ENCODE data around the gene CDX2. TPM values are rescaled to one million over a fixed set of nuclear protein-coding genes. Genes with fewer than 3 reads are reported as not detected.

CDX2 gene
- total and polyA plus RNA-seq, 8 donors: 2.8 to 6.9 (median 4.8) TPM

DNA sequence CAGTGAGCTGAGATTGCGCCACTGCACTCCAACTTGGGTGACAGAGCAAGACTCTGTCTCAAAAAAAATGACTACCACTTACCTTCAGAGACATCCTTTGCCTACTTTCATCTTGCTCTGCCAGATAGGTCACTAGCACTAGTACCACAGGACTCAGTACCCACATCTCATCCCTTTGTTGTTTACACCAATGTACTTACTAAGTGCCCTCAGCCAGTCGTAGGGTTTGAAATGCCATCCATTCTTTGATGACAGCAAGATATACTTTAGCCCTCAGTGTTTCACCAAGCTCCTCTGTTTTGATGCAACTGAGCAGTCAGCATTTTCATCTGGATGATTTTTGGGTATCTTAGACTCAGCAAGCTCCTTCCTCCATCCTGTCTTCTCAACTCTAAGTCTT lies 13.2 kb upstream of the CDX2 start:
- WGBS, 2 donors: 56 to 66% methylated on average over 2 of the region's 2 CpGs
- ATAC-seq (no peak), DNase-seq (no peak), FAIRE-seq (no peak)
- no peaks in the 10 kb centered on the region for H3K36me3 ChIP-seq
- no peak overlapping the region for H3K4me3 ChIP-seq
- H3K4me1 ChIP-seq: peaks cover 0 to 6% (median 4%) of the 10 kb centered on the region in 3 donors
- peaks cover 0 to 14% (median 9%) of the 10 kb centered on the region in 4 donors for H3K27me3 ChIP-seq
- intact Hi-C loops (cut with DNase I): loop anchor here in 2 of 3 donors (10.0 kb wide), 1 partner anchor 618 kb away; no protein-coding TSS in a partner anchor
- H3K9me3 ChIP-seq: no peaks in the 10 kb centered on the region
- TF ChIP-seq, protein P1, sequence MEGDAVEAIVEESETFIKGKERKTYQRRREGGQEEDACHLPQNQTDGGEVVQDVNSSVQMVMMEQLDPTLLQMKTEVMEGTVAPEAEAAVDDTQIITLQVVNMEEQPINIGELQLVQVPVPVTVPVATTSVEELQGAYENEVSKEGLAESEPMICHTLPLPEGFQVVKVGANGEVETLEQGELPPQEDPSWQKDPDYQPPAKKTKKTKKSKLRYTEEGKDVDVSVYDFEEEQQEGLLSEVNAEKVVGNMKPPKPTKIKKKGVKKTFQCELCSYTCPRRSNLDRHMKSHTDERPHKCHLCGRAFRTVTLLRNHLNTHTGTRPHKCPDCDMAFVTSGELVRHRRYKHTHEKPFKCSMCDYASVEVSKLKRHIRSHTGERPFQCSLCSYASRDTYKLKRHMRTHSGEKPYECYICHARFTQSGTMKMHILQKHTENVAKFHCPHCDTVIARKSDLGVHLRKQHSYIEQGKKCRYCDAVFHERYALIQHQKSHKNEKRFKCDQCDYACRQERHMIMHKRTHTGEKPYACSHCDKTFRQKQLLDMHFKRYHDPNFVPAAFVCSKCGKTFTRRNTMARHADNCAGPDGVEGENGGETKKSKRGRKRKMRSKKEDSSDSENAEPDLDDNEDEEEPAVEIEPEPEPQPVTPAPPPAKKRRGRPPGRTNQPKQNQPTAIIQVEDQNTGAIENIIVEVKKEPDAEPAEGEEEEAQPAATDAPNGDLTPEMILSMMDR (IDR thresholded peaks at IDR 0.05): no peak
- no peak overlapping the region for H3K27ac ChIP-seq

DNA sequence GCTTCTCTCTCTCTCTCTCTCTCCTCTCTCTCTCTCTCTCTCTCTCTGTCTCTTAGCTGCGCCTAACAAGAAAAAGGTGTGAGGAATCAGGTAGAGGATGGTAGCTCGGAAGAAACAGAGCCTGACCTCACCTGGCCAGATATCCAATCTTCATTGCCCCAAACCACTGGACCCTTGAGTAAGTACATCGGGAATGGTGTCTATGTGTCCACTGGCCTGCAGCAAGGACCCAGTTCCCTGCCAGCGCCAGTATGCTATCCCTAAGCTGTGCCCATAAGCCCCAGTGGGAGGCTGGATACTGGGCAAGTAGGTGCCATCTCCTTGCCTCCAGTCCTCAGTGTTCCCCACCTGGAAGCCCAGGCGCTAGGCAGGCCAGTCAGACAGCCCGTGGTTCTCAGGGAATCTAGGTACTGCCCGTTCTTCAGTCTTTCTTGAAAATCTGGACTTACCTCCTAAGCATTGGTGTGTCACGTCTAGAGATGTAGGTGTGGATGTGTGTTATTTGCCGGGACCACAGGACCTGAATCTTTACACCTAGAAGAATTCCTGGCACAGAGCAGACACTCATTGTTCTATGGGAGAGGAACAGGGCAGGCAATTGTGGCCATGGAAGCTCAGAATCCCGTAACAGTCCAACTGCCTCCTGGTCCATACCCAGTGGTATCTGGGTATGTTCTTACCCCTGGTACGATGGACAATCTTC lies 12.0 kb upstream of the CDX2 start:
- intact Hi-C loops (cut with DNase I): loop anchor here in 2 of 3 donors (10.0 kb wide), 1 partner anchor 616 kb away; no protein-coding TSS in a partner anchor
- Histone ChIP-seq H3K9me3 (no peaks in the 10 kb centered on the region), H3K4me1 (peaks cover 0 to 6% (median 4%) of the 10 kb centered on the region in 3 donors), H3K27ac (no peak overlapping the region), H3K36me3 (no peaks in the 10 kb centered on the region), H3K4me3 (no peak overlapping the region), H3K27me3 (peaks cover 0 to 14% (median 12%) of the 10 kb centered on the region in 4 donors)
- no peak for ATAC-seq
- peak in 1 of 6 donors; percentile 37 for DNase-seq
- TF ChIP-seq, protein P1 (IDR thresholded peaks at IDR 0.05): no peak
- FAIRE-seq: no peak
- WGBS, 2 donors: 42 to 44% methylated on average over 11 of the region's 11 CpGs

DNA sequence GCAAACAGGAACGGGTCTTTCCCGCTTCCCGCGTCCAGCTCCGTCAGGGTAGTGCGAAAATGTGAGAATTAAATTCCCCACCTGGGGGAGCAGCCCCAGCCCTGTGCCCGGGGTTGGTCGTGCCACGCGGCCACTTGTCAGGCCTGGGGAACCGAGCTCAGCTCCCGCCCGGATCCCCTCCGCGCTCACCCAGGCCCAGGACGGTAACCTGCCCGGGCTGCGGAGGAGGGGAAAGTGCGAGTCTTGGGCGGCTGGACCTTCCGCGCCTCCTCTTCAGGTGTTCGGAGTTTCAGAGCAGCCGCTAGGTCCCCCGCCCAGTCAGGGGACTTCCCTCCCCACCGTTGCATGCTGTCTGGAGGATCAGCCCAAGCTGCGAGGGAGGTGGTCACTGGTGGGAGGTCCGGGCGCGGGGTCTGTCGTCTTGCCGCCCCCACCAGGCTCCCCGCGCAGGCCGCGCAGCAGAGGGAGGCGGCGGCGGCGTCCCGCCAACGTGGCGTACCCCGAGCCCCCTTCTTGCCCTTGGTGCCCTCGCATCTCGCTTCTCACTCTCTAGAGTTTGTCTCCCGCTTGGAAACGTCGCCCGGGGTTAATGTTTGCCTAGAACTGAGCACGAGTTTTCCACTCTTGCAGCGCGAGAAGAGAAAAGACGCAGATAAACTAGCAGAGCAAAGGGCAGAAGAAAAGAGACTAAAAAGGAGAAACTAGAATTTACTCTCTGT lies 11.3 kb upstream of the CDX2 start:
- ATAC-seq: peak in 3 of 4 donors; percentile 31 to 47 (median 32)
- Histone ChIP-seq H3K4me1 (peaks cover 0 to 6% (median 4%) of the 10 kb centered on the region in 3 donors), H3K27ac (no peak overlapping the region), H3K4me3 (peak overlapping the region in 2 of 4 donors; percentile 8 to 18), H3K36me3 (no peaks in the 10 kb centered on the region), H3K9me3 (no peaks in the 10 kb centered on the region), H3K27me3 (peaks cover 0 to 18% (median 12%) of the 10 kb centered on the region in 4 donors)
- DNase-seq: peak in 2 of 6 donors; percentile 56 to 60
- no peak for FAIRE-seq
- WGBS, 2 donors: 7 to 9% methylated on average over 45 to 54 of the region's 54 CpGs
- intact Hi-C loops (cut with DNase I): loop anchor here in 2 of 3 donors (10.0 kb wide), 1 partner anchor 616 kb away; no protein-coding TSS in a partner anchor
- TF ChIP-seq, protein P1 (IDR thresholded peaks at IDR 0.05): no peak

DNA sequence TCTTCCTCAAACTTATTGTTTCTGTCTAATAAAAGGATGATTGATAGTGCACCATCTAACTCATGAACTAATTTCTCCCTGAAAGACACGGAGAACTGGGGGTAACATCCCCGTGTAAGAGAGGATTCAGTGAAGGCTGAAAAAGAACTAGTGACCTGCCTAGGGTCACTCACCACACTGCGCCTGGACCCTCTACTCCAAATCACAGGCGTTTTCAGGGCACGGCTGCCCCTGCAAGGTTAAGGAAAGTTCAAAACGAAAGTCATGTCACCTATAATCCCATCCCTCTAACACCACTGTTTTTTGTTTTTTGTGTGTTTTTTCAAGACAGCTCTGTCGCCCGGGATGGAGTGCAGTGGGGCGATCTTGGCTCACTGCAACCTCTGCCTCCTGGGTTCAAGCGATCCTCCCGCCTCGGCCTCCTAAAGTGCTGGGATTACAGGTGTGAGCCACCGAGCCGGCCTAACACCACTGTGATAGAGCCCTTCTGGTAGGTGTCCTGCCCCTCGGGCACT lies 10.7 kb upstream of the CDX2 start:
- no peaks in the 10 kb centered on the region for H3K36me3 ChIP-seq
- DNase-seq: no peak
- no peak for FAIRE-seq
- H3K27ac ChIP-seq: no peak overlapping the region
- 31 to 42% methylated on average over 15 of the region's 15 CpGs for WGBS, 2 donors
- peaks cover 0 to 6% (median 4%) of the 10 kb centered on the region in 3 donors for H3K4me1 ChIP-seq
- peaks cover 0 to 19% (median 12%) of the 10 kb centered on the region in 4 donors for H3K27me3 ChIP-seq
- H3K4me3 ChIP-seq: peak overlapping the region in 1 of 4 donors; percentile 18
- TF ChIP-seq, protein P1 (IDR thresholded peaks at IDR 0.05): no peak
- intact Hi-C loops (cut with DNase I): loop anchor here in 2 of 3 donors (10.0 kb wide), 1 partner anchor 615 kb away; no protein-coding TSS in a partner anchor
- no peak for ATAC-seq
- H3K9me3 ChIP-seq: no peaks in the 10 kb centered on the region

Data from pancreas (tissue), 10 donors.